Nephron progenitor cell (in vitro differentiated cells): ENCODE results near the gene RPL32.

ENCODE experiments used
- DNase-seq: peaks from one replicate; pipeline ENCODE4 v3.0.0; 2021
- H3K27ac Mint-ChIP-seq: 2 replicates; pipeline ENCODE4 v1.8.0; 2021; ENCODE audit warnings: mild to moderate bottlenecking, moderate library complexity, mixed read lengths
- H3K27me3 Mint-ChIP-seq: 2 replicates; pipeline ENCODE4 v1.8.0; 2021; ENCODE audit warnings: mild to moderate bottlenecking, low read depth, mixed read lengths; ENCODE audit not compliant: poor library complexity
- H3K36me3 Mint-ChIP-seq: 2 replicates; pipeline ENCODE4 v1.8.0; 2021; ENCODE audit warnings: low read depth, mixed read lengths
- H3K4me1 Mint-ChIP-seq: 2 replicates; pipeline ENCODE4 v1.8.0; 2021; ENCODE audit warnings: mixed read lengths
- H3K4me3 Mint-ChIP-seq: 2 replicates; pipeline ENCODE4 v1.8.0; 2021; ENCODE audit warnings: mild to moderate bottlenecking, moderate library complexity, mixed read lengths
- H3K9me3 Mint-ChIP-seq: 2 replicates; pipeline ENCODE4 v1.8.0; 2021; ENCODE audit warnings: mild to moderate bottlenecking, moderate library complexity, mixed read lengths
- CTCF ChIP-seq: fragments of 200-600 bp; sonication (generic); IDR thresholded peaks from 2 replicates; pipeline ENCODE4 v1.5.0; 2021; ENCODE audit warnings: antibody characterized with exemption

Gene RPL32

GRCh38 chr3:12807066-12807465, 34.3 kb downstream of the RPL32 start:
- H3K9me3 Mint-ChIP-seq: no peaks in the 10 kb centered on the region
- H3K27me3 Mint-ChIP-seq: peaks cover 4% of the 10 kb centered on the region
- TF ChIP-seq CTCF: no peak
- H3K36me3 Mint-ChIP-seq: peaks cover 17% of the 10 kb centered on the region
- no peak overlapping the region for H3K4me3 Mint-ChIP-seq
- no peak overlapping the region for H3K27ac Mint-ChIP-seq
- H3K4me1 Mint-ChIP-seq: peaks cover 6% of the 10 kb centered on the region
- no peak for DNase-seq

DNA sequence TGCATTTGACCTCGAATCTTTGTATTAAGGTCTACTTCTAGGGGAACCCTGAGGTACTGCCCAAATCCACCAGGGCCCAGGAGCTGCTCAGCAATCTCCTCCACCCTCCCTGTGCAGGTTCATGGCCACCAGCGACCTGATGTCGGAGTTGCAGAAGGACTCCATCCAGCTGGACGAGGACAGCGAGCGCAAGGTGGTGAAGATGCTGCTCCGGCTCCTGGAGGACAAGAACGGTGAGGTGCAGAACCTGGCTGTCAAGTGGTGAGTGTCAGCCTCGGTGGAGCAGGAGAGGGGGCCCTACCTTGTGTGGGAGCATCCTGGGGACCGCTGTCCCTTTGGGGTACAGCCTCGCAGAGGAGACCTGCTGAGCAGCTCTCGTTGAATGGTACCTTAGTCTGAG, 38.0 kb downstream of the RPL32 start:
- Mint-ChIP-seq H3K27me3 (no peaks in the 10 kb centered on the region), H3K4me1 (peaks cover 14% of the 10 kb centered on the region), H3K4me3 (no peak overlapping the region), H3K9me3 (no peaks in the 10 kb centered on the region), H3K36me3 (peaks cover 17% of the 10 kb centered on the region), H3K27ac (no peak overlapping the region)
- no peak for TF ChIP-seq CTCF
- no peak for DNase-seq

- no peaks in the 10 kb centered on the region for H3K27me3 Mint-ChIP-seq
- H3K27ac Mint-ChIP-seq: no peak overlapping the region
- no peak for DNase-seq
- H3K9me3 Mint-ChIP-seq: no peaks in the 10 kb centered on the region
- no peak overlapping the region for H3K4me3 Mint-ChIP-seq
- peaks cover 35% of the 10 kb centered on the region for H3K4me1 Mint-ChIP-seq
- peaks cover 13% of the 10 kb centered on the region for H3K36me3 Mint-ChIP-seq
- TF ChIP-seq CTCF: no peak
These were observed 41.6 kb downstream of the RPL32 start for GRCh38 chr3:12799525-12800440.

GRCh38 chr3:12798559-12799179, 42.7 kb downstream of the RPL32 start:
- TF ChIP-seq CTCF: no peak
- no peaks in the 10 kb centered on the region for H3K9me3 Mint-ChIP-seq
- H3K27ac Mint-ChIP-seq: no peak overlapping the region
- H3K27me3 Mint-ChIP-seq: no peaks in the 10 kb centered on the region
- H3K4me1 Mint-ChIP-seq: peaks cover 35% of the 10 kb centered on the region
- DNase-seq: no peak
- no peak overlapping the region for H3K4me3 Mint-ChIP-seq
- peaks cover 5% of the 10 kb centered on the region for H3K36me3 Mint-ChIP-seq

DNA sequence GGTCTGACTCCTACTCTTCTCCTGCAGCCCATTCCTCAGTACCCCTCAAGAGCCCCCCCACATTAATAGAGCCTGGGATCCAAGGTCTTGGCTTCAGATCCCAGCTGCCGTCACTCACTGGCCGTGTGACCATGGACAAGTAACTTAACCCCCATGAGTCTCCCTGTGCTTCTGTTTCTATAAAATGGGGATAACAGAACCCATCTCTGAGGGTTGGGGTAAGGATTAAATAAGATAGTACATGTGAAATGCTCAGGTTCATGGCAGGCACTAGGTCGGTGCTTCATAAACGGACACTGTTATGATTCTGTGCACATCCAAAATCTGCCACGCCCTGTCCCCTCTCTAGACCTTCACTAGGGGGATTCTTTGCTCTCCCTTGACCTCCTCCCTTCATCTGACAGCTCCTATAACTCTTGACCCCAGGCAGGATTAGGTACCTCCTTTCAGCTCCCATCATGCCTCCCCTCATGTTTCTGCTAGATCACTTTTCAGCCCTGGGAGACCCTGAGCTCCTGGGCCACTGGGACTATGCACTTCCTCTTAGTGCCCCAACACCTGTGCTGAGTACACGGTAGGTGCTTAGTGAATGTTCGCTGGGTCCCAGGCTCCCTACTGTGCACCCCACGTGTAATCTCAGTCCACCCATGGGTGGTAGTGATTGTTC, 43.3 kb downstream of the RPL32 start:
- Mint-ChIP-seq H3K27me3 (no peaks in the 10 kb centered on the region), H3K9me3 (no peaks in the 10 kb centered on the region), H3K4me1 (peaks cover 35% of the 10 kb centered on the region), H3K36me3 (no peaks in the 10 kb centered on the region), H3K27ac (no peak overlapping the region), H3K4me3 (peak overlapping the region; percentile 85)
- no peak for DNase-seq
- no peak for TF ChIP-seq CTCF
